DMS114 treated with DMSO at 0.1 percent for 48 hours (cell line): ENCODE data around the gene RAB40C.

Source experiments
- DNase-seq: peaks from one replicate; lab custom pipeline; 2025; ENCODE audit not compliant: unreplicated experiment; lab: John Stamatoyannopoulos, UW

RAB40C gene

DNA sequence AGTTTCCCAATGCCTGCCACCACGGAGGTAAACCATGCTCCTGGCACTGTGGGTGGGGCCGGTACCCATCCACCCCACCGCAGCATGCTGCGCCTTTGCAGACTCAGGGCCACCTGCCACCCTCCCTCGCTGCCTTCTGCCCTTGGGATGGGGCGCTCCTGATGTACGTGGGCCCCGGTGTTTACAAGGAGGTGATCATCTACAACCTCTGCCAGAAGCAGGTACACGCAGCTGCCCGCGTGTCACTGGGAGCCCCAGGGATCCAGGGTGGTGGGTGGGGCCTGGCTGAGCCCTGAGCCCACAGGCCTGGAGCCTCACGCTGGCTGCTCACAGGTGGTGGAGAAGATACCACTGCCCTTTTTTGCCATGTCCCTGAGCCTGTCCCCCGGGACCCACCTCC lies 76.7 kb downstream of the RAB40C start:
- DNase-seq, result no peak

- DNase-seq, result no peak
These were observed 77.4 kb downstream of the RAB40C start for GRCh38 chr16:667113-667779.

GRCh38 chr16:667780-668518 lies 78.1 kb downstream of the RAB40C start, which contains the start of gene RHOT2:
TSS of gene RHOT2 (plus strand) at chr16:668132. CDS start at chr16:668200, 68 bp downstream.
- DNase-seq, result peak; percentile 75

DNA sequence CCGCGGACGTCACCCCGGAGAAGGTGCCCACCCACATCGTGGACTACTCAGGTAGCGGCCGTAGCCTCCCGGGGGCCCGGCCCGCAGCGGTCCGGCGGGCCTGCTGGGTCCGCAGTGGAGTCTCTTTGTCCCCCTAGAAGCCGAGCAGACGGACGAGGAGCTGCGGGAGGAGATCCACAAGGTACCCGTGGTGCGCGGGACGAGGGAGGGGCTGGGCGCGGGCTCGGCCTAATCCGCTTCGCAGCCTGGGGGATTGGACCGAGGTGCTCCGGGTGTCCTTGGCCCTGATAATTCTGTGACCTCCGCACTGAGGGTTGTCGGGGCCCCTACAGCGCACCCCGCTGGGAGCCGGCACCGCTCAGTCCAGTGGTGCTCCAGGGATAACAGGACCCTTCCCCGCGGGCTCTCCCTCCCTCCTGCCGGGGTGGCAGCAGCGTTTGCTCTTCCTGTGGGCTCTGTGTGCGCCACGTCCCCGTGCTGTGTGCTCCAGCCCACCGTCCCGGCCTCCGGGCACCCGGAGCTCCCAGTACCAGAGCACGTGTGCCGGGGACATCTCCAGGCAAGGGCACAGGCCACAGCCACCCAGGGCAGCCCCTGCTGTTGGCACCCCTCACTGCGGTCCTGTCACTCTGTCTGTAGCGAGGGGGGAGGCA lies 78.8 kb downstream of the RAB40C start:
- no peak for DNase-seq

DNA sequence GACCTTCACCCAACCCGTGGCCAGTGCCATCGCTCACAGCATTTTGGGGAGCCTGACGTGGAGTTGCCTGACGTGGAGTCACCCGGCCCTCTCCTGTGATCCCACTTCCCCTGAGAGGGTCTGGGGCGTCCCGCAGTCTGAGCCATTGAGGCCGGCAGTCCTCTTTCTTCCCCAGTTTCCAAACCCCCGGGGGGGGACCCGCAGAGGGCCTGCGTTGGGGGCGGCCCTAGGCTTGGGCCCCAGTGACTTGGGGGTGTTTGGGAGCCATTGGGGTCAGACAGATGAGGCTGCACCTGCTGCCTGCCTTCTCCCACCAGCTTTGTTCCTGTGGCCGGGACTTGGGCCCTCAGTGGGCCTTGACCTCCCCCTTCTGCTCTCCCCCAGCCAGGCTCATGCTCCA lies 79.8 kb downstream of the RAB40C start:
- DNase-seq, result no peak

DNA sequence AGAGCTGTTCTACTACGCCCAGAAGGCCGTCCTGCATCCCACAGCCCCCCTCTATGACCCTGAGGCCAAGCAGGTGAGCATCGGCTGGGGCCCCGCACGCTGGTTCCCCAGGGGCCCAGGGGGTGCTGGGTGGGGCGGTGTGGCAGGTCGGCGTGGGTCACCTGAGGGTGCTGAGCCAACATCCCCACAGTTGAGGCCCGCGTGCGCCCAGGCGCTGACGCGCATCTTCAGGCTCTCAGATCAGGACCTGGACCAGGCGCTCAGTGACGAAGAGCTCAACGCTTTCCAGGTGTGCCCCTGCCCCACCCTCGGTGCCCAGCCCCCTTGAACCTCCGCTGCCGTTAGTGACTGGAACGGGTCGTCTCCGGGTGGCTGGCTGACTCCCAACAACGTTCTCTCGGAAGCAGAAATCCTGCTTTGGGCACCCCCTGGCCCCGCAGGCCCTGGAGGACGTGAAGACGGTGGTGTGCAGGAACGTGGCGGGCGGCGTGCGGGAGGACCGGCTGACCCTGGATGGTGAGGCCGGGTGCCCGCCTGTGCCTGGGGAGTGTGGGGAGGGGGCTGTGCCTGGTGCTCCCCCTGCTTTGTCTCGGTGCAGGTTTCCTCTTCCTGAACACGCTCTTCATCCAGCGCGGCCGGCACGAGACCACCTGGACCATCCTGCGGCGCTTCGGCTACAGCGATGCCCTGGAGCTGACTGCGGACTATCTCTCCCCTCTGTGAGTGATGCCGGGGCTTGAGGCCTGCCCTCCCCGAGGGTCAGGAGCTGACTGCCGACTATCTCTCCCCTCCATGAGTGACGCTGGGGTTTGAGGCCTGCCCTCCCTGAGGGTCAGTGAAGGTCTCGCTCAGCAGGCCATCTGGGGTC lies 80.9 kb downstream of the RAB40C start:
- DNase-seq, result no peak

GRCh38 chr16:671353-672131 lies 81.7 kb downstream of the RAB40C start:
- no peak for DNase-seq

GRCh38 chr16:672371-672770 lies 82.5 kb downstream of the RAB40C start:
- DNase-seq, result no peak

DNA sequence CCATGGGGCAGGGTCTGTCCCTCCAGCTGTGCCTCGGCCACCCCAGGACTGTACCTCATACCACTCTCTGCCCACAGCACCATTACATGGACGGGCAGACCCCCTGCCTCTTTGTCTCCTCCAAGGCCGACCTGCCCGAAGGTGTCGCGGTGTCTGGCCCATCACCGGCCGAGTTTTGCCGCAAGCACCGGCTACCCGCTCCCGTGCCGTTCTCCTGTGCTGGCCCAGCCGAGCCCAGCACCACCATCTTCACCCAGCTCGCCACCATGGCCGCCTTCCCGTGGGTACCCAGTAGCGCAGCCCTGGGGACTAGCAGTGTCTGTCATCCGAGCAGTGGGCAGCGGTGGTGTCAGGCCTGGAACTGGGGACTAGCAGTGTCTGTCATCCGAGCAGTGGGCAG lies 83.0 kb downstream of the RAB40C start:
- no peak for DNase-seq

DNA sequence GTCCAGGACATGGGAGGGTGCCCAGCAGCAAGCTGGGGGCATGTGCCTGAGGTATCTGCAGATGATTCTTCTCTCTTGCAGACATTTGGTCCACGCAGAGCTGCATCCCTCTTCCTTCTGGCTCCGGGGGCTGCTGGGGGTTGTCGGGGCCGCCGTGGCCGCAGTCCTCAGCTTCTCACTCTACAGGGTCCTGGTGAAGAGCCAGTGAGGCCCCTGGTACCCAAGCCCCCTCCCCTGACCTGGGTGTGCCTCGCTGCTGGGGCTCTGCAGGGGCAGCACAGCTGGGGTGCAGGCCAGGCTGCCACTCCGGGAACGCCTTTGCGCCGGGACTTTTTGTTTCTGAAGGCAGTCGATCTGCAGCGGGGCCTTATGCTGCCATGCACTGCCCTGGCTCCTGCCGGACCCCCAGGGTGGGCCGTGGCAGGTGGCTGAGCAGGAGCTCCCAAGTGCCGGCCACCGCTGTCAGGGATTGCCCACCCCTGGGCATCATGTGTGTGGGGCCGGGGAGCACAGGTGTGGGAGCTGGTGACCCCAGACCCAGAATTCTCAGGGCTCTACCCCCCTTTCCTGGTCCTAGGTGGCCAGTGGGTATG lies 83.6 kb downstream of the RAB40C start:
- no peak for DNase-seq

- DNase-seq, result no peak
These were observed 84.5 kb downstream of the RAB40C start for GRCh38 chr16:674214-674881.

DNA sequence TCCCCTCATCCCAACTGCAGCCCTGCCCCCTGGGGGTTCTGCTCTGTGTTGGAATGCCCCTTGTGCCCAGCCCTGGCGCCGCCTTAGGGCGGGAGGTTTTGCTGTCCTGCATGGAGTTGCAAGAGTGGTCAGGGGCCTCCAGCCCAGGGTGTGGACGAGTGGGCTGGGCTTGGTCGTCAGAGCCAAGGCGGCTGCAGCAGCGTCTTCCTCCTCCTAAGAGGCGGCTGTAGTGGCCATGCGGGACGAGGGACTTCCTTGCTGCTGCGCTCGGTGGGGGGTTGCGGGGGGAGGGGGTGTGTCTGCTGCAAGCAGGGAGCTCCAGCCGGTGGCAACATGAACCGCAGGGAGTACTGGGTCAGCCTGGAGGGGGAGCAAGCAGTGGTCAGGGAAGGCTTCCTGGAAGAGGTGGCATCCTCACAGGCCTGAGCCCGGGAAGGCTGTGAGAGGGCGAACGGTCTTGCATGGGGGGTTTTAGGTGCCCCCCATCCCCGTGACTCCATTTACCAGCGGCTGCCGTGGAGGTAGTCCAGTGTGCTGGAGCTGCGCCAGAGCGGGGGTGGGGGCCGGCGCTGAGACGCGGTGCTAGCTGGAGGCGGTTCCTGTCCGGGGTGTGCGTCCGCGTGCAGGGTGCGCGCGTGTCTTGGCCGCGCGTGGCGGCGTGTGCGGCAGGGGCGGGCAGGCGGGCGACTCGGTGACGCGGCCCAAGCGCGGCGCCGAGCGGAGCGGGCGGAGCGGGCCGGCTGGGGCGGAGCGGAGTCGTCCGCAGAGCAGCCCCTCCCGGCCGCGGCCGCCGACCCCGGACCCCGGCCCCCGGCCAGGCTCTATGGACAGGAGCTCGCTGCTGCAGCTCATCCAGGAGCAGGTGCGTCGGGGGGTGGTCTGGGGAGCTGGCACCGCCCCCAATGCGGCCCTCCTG lies 85.4 kb downstream of the RAB40C start, which contains the start of gene RHBDL1:
TSS of gene RHBDL1 (plus strand) at position 704 of the 916 bp plus-strand sequence. CDS start at position 824, 120 bp downstream.
- no peak for DNase-seq

DNA sequence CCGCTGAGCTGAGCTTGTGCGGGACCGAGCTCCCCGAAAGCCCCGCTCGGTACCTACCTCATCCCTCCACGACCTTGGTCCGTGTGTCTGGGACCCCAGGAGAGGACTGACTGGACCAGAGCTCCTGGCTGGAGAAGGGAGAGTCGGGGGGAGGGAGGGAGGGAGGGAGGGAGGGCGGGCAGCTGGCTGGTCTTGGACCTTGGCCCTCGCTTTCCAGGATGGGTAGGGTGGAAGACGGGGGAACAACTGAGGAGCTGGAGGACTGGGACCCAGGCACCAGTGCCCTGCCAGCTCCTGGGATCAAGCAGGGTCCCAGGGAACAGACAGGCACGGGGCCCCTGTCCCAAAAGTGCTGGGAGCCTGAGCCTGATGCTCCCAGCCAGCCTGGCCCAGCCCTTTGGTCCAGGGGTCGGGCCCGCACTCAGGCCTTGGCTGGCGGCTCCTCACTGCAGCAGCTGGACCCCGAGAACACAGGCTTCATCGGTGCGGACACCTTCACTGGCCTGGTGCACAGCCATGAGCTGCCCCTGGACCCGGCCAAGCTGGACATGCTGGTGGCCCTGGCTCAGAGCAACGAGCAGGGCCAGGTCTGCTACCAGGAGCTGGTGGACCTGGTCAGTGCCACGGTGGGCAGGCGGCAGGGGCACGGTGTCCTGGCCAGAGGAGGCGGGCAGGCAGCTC lies 86.2 kb downstream of the RAB40C start:
- DNase-seq, result no peak

- DNase-seq, result no peak
These were observed 86.7 kb downstream of the RAB40C start for GRCh38 chr16:676565-676902.

DNA sequence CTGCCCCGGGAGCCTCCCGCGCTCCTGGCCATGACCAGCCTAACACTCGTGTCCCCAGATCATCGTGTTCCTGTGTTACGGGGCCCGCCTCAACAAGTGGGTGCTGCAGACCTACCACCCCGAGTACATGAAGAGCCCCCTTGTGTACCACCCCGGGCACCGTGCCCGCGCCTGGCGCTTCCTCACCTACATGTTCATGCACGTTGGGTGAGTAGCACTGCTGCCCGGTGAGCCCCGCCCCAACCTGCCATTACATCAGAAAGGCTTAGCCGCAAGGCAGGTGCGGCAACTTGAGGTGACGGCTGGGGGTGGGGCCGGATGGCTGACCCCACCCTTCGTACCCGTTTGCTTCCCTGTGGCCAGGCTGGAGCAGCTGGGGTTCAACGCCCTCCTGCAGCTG lies 87.0 kb downstream of the RAB40C start:
- DNase-seq, result no peak

GRCh38 chr16:677316-678190 lies 87.7 kb downstream of the RAB40C start:
- DNase-seq, result no peak
